Mesothelial cell of epicardium (in vitro differentiated cells): ENCODE measurements around the gene NFKBIL1. TPM values are rescaled to one million over a fixed set of nuclear protein-coding genes. Genes with fewer than 3 reads are reported as not detected.
A peak's percentile ranks its signal among the peaks of the same experiment; 100 is the strongest.

Source experiments
- DNase-seq, 2 experiments: peaks; one replicate each; pipeline ENCODE4 v3.0.0; 2021; ENCODE audit warnings: low spot score in 2 of 2; ENCODE audit not compliant: unreplicated experiment in 2 of 2
- H3K27ac Mint-ChIP-seq: 2 replicates; pipeline ENCODE4 v1.8.0; 2021; ENCODE audit warnings: mixed read lengths
- H3K27me3 Mint-ChIP-seq: 2 replicates; pipeline ENCODE4 v1.8.0; 2021; ENCODE audit warnings: low read depth, mixed read lengths
- H3K36me3 Mint-ChIP-seq: 2 replicates; pipeline ENCODE4 v1.8.0; 2021; ENCODE audit warnings: mixed read lengths
- H3K4me1 Mint-ChIP-seq: 2 replicates; pipeline ENCODE4 v1.8.0; 2021; ENCODE audit warnings: mixed read lengths
- H3K4me3 Mint-ChIP-seq: 2 replicates; pipeline ENCODE4 v1.8.0; 2021; ENCODE audit warnings: mild to moderate bottlenecking, moderate library complexity, mixed read lengths
- H3K9me3 Mint-ChIP-seq: 2 replicates; pipeline ENCODE4 v1.8.0; 2021; ENCODE audit warnings: mixed read lengths
- CTCF ChIP-seq: fragments of 200-600 bp; sonication (generic); IDR thresholded peaks from one replicate; pipeline ENCODE4 v1.5.0; 2021; ENCODE audit warnings: antibody characterized with exemption; ENCODE audit not compliant: unreplicated experiment
- total RNA-seq: library from RNA; stranded (reverse); gene quantifications from 3 replicates; pipeline ENCODE4 v1.2.1, GENCODE V29; 2021

The NFKBIL1 gene
- total RNA-seq, 1 donor from 2014 or later = 27.7 TPM

DNA sequence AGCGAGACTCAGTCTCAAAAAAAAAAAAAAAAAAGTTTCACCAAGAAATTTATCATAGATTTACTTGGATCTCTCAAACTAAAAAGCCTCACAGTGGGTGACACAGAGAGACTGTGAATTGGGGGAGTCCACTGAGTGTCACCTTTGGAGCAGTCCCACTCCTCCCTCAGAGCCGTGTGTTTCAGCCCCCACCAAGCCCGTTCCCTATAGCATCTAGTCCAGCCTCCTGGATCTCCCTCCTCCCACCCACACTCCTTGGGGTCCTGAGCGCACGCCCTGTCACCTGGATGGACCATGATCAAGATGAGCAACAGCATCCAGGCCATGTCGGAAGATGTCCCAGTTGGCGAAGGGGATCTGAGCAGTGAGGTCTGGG, 45.0 kb downstream of the NFKBIL1 start:
- H3K27ac Mint-ChIP-seq = no peak overlapping the region

GRCh38 chr6:31597006-31597405, 49.6 kb downstream of the NFKBIL1 start:
- no peak for DNase-seq
- Mint-ChIP-seq H3K4me3 (no peak overlapping the region), H3K9me3 (no peaks in the 10 kb centered on the region), H3K4me1 (no peaks in the 10 kb centered on the region), H3K27ac (no peak overlapping the region), H3K27me3 (no peaks in the 10 kb centered on the region), H3K36me3 (no peaks in the 10 kb centered on the region)
- TF ChIP-seq CTCF = peak; percentile 25

More for the DNA sequence above, 45.0 kb downstream of the NFKBIL1 start:
- Mint-ChIP-seq H3K36me3 (no peaks in the 10 kb centered on the region), H3K4me1 (no peaks in the 10 kb centered on the region), H3K27me3 (peaks cover 4% of the 10 kb centered on the region), H3K4me3 (no peak overlapping the region), H3K9me3 (no peaks in the 10 kb centered on the region)
- no peak for TF ChIP-seq CTCF
- no peak for DNase-seq

DNA sequence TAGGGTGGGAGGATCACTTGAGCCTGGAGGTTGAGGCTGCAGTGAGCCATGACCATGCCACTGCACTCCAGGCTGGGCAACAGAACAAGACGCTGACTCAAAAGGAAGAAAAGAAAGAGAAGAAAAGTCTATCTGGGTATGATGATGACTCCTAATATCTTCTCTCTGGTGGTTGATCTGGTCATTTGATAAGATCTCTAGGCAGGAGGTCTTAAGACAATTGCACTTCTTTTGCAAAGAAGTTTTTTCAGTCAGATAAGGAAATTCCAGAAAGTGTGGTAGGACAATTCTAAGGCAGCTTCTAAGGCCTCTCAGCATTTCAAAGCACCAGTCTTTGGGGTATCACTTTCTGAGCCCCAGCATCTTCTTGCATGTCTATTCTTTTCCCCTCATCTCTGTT, 59.9 kb downstream of the NFKBIL1 start:
- H3K27me3 Mint-ChIP-seq = no peaks in the 10 kb centered on the region

More for the DNA sequence above, 59.9 kb downstream of the NFKBIL1 start:
- TF ChIP-seq CTCF = no peak
- Mint-ChIP-seq H3K27ac (no peak overlapping the region), H3K36me3 (no peaks in the 10 kb centered on the region), H3K9me3 (no peaks in the 10 kb centered on the region), H3K4me3 (no peak overlapping the region), H3K4me1 (peaks cover 15% of the 10 kb centered on the region)
- DNase-seq = no peak

Other genes starting within 250 kb of the NFKBIL1 start
- 43.9 to 47.7 TPM (median 46.6 TPM) in 3 replicates for gene HLA-B, start 190.4 kb upstream of the NFKBIL1 start, total RNA-seq
- gene MICA, start 144.0 kb upstream of the NFKBIL1 start, total RNA-seq = 14.1 to 16.1 TPM (median 15.5 TPM) in 3 replicates
- gene MICB, start 49.5 kb upstream of the NFKBIL1 start, total RNA-seq = 0.31 TPM in 1 of 3 replicates, not detected in the others
- gene MCCD1, start 18.6 kb upstream of the NFKBIL1 start, total RNA-seq = not detected in 3 replicates
- 635 to 649 TPM (median 647 TPM) in 3 replicates for gene DDX39B, start 5.6 kb upstream of the NFKBIL1 start, total RNA-seq
- 2.2 to 2.7 TPM (median 2.5 TPM) in 3 replicates for gene ATP6V1G2, start 1.0 kb upstream of the NFKBIL1 start, total RNA-seq
- 0.16 to 0.18 TPM in 2 of 3 replicates, not detected in the other for gene LTA, start 24.7 kb downstream of the NFKBIL1 start, total RNA-seq
- gene TNF, start 28.0 kb downstream of the NFKBIL1 start, total RNA-seq = 0.52 to 0.60 TPM (median 0.60 TPM) in 3 replicates
- gene LTB, start 34.8 kb downstream of the NFKBIL1 start, total RNA-seq = 0.32 TPM in 1 of 3 replicates, not detected in the others
- gene LST1, start 38.7 kb downstream of the NFKBIL1 start, total RNA-seq = 0.60 to 0.77 TPM in 2 of 3 replicates, not detected in the other
- gene NCR3, start 45.4 kb downstream of the NFKBIL1 start, total RNA-seq = not detected in 3 replicates
- 5.1 to 6.0 TPM (median 5.1 TPM) in 3 replicates for gene AIF1, start 67.6 kb downstream of the NFKBIL1 start, total RNA-seq
- 273 to 290 TPM (median 288 TPM) in 3 replicates for gene PRRC2A, start 73.1 kb downstream of the NFKBIL1 start, total RNA-seq
- 327 to 338 TPM (median 338 TPM) in 3 replicates for gene BAG6, start 105.1 kb downstream of the NFKBIL1 start, total RNA-seq
- 2.4 to 3.4 TPM (median 3.1 TPM) in 3 replicates for gene APOM, start 108.3 kb downstream of the NFKBIL1 start, total RNA-seq
- gene C6orf47, start 113.2 kb downstream of the NFKBIL1 start, total RNA-seq = 19.0 to 19.3 TPM (median 19.2 TPM) in 3 replicates
- 12.7 to 14.8 TPM (median 14.3 TPM) in 3 replicates for gene GPANK1, start 117.4 kb downstream of the NFKBIL1 start, total RNA-seq
- 155 to 157 TPM (median 157 TPM) in 3 replicates for gene CSNK2B, start 118.5 kb downstream of the NFKBIL1 start, total RNA-seq
- 34.2 to 37.5 TPM (median 36.5 TPM) in 3 replicates for gene LY6G5B, start 122.4 kb downstream of the NFKBIL1 start, total RNA-seq
- gene LY6G5C, start 133.5 kb downstream of the NFKBIL1 start, total RNA-seq = 1.5 to 2.3 TPM (median 2.3 TPM) in 3 replicates
- gene ABHD16A, start 155.7 kb downstream of the NFKBIL1 start, total RNA-seq = 54.1 to 55.4 TPM (median 54.6 TPM) in 3 replicates
- not detected in 3 replicates for gene LY6G6F, start 159.3 kb downstream of the NFKBIL1 start, total RNA-seq
- 0.67 to 1.8 TPM (median 0.82 TPM) in 3 replicates for gene LY6G6D, start 167.7 kb downstream of the NFKBIL1 start, total RNA-seq
- gene LY6G6C, start 174.1 kb downstream of the NFKBIL1 start, total RNA-seq = 0.89 to 1.4 TPM (median 1.3 TPM) in 3 replicates
- gene MPIG6B, start 175.8 kb downstream of the NFKBIL1 start, total RNA-seq = 0.16 to 0.33 TPM (median 0.25 TPM) in 3 replicates
- gene DDAH2, start 181.7 kb downstream of the NFKBIL1 start, total RNA-seq = 142 to 144 TPM (median 143 TPM) in 3 replicates
- 133 to 139 TPM (median 136 TPM) in 3 replicates for gene CLIC1, start 188.9 kb downstream of the NFKBIL1 start, total RNA-seq
- gene MSH5, start 192.4 kb downstream of the NFKBIL1 start, total RNA-seq = 38.6 to 48.2 TPM (median 42.9 TPM) in 3 replicates
- gene SAPCD1, start 215.0 kb downstream of the NFKBIL1 start, total RNA-seq = 8.7 to 12.8 TPM (median 11.6 TPM) in 3 replicates
- gene VWA7, start 229.7 kb downstream of the NFKBIL1 start, total RNA-seq = 1.5 to 1.8 TPM (median 1.6 TPM) in 3 replicates
- gene VARS1, start 248.1 kb downstream of the NFKBIL1 start, total RNA-seq = 82.8 to 90.4 TPM (median 83.8 TPM) in 3 replicates